Dermis blood vessel endothelial cell (primary cell): ENCODE measurements around the gene COL6A1. TPM values are rescaled to one million over a fixed set of nuclear protein-coding genes. Genes with fewer than 3 reads are reported as not detected.
"Not testable (repeated sequence)": the region's sequence is repeated elsewhere in the genome, so short reads cannot be mapped to it uniquely, and the experiment has no call there.

ENCODE experiments used
- DNase-seq: peaks from one replicate; pipeline ENCODE4 v3.0.0; 2010
- total RNA-seq: library from RNA; depleted of rRNA; stranded (reverse); fragments of >200 nt; gene quantifications from 2 replicates; pipeline ENCODE4 v1.2.3, GENCODE V29; 2014

The COL6A1 gene
- total RNA-seq, 1 donor from 2014 or later = 32.7 TPM

DNA sequence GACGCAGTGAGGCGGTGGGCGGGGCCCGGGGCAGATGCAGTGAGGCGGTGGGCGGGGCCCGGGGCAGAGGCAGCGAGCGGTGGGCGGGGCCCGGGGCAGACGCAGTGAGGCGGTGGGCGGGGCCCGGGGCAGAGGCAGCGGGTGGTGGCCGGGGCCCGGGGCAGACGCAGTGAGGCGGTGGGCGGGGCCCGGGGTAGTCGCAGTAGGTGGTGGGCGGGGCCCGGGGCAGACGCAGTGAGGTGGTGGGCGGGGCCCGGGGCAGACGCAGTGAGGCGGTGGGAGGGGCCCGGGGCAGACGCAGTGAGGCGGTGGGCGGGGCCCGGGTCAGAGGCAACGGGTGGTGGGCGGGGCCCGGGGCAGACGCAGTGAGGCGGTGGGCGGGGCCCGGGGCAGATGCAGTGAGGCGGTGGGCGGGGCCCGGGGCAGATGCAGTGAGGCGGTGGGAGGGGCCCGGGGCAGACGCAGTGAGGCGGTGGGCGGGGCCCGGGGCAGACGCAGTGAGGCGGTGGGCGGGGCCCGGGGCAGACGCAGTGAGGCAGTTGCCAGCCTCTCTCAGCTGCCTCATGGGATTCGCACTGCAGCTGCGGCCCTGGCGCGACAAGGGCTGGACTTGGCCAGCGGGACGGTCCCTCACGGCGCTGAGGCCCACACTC is 24.4 kb downstream of the COL6A1 start:
- not testable (repeated sequence) for DNase-seq

DNA sequence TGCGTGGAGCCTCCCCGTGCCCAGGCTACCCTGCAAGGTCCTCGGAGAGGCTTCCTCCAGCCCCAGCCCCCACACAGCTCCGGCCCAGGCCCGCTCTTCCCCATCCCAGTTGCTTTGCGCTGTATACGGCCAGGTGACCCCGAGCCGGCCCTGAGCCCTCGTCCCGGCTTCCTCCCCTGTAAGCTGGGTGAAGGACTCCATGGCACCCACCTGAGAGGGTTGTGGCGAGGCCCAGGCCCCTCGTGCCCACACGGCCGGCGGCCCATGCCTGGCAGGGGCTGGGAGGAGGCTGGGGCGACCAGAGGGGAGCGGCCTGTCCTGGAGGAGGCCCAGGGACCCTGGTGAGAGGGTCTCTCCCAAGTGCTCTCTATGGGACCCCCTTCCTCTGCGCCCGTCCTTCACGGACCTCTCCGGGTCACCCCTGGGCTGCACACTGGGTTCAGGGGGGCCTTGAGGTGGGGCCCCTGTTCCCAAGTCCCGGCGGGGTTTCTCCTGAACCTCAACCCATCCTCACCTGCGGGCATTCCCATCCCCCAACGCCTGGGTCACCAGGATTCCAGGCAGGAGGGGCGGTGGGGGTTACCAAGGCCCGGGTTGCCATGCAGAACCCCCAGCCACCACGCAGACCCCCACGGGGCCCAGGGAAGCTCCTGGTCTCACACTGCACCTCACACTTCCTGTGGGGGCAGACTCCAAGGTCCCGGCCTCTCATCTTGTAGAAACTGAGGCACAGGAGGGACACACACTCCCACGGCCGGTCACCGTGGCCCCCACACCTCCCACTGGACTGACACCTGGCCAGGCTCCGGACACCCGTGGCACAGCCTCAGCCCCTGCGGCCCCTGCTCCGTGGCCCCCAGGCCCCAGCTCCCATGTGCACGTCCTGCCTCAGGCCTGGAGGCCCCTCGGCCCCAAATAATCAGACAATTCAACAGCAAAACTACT is 25.2 kb downstream of the COL6A1 start:
- DNase-seq = no peak

DNA sequence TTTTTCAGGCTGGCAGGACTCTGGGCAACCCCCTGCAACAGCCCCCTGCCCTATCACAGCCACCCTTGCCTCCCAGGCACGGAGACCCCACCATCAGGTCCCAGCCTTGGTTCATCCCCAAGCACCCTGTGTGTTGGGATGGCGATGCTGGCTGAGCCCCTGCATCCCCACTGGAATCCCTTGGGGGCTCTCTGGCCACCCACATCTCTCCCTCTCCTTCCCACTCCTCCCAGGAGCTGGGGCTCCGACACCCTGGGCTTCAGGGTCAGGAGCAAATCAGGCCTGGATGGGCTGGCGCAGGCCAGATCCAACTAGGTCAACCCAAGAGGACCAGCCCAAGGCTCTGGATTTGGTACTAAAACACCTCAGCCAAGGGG is 25.9 kb downstream of the COL6A1 start:
- DNase-seq = no peak

DNA sequence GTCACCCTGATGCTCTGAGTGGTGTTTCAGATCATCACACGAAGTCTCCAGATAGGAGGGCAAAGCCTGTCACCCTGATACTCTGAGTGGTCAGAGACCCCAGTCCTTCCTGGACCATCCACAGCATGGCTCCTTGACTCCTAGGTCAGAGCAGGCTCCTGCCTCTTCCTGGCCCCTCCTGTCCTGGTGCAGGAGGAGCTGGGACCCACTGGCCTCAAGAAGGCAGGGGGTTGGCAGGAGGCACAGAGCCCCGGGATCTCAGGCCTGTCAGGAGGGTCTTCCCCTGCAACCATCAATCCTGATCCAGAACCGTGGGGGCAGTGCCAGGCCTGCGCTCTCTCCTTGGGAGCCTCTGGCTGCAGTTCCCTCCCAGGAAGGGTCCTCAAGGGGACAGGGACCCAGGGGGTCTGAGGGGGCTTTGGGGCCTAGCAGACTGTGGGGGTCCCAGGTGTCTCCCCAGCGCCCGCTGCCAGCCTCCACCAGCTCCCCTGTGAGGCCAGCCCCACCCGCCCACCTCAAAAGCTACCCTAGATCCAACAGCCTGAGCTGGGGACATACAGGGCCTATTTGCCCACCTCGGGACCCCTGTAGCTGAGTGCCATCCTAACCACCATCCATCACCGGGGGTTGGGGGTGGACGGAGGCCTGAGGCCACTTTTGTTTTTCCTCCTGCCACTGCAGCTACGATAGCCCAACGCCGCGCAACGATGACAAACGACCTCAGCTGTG is 27.5 kb downstream of the COL6A1 start:
- no peak for DNase-seq

DNA sequence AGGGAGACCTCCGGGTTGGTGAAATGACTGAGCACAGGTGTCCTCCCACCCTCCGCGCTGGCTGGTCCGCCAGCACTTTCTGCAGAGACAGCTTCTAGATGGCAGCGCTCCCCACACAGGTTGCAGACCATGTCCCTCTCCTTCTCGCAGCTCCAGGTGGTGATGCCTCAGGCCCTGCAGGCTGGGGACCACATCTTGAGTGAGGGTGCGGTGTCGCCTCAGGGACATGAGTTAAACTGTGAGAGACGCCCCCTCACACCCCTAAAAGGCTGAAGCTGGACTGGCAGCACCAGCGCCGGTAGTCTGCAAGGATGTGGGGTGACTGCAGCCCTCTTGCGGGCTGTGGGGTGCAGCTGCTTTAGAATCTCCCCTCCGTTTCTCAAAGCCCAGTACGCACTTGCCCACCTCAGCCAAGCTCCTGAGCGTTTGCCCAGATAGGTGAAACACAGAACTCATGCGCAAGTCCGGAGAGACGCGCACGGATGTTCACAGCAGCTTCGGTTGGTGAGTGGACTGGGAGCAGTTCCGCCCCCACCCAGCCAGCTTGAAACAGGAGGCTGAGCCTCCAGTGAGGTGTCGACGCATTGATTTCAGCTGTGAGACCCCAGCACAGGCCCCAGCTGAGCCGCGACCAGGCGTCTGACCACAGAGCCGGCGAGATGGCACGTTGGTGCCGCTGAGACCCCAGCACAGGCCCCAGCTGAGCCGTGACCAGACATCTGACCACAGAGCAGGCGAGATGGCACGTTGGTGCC is 28.6 kb downstream of the COL6A1 start:
- DNase-seq = no peak

DNA sequence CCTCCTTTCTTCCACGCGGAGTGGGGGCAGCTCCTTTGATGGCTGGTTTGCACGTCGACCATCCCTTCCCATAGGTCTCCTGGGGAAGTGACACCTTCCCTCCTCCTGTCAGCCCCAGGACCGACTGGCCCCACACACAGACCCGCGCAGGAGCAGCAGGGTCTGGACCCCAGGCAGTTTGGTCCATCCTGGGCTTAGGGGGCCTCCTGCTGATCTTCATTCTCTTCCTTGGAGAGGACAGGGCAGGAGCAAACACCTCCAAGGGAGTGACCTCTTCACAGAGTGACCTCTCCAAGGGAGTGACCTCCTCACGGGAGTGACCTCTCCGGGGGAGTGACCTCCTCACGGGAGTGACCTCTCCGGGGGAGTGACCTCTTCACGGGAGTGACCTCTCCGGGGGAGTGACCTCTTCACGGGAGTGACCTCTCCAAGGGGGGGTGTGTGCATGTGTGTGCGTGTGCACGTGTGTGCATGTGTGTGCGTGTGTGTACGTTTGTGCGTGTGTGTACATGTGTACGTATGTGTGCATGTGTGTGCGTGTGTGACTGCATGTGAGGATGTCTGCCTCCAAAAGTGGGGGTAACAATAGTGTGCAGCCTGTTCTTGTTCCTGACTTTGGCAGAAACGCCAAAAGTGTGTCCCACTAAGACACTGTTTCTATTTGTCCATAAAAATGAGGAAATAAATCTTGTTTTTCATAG is 29.8 kb downstream of the COL6A1 start:
- no peak for DNase-seq

DNA sequence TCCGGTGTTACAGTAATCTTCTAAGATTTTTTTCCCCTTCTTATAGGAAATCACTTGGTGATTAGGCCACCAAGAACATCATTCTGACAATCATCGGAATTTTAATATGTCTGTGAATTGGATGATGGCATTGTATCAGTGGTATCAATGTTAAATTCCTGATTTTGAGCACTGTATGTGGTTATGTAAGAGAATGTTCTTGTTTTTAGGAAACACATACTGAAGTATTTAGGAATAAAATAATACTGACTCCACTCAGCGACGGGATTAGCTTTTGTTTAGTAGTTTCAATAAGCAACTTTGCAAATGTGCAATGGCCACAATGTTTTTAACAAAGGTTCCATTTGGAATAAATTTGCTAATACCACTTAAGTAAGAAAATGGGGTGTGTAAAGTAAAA is 30.6 kb downstream of the COL6A1 start:
- no peak for DNase-seq

DNA sequence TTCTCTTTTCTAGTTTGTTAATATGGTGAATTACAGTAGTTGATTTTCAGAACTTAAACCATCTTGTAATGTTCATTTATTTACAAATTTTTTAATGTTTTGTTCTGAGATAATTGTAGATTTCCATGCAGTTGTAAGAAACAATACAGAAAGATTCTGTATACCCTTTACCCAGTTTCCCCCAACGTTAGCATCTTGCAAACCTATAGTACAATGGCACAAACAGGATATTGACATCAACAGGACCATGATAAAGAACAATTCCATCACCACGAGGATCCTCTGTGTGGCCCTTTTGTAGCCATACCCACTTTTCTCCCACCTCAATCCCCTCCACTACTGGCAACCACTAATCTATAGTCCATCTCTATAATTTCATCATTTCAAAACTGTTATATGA is 33.3 kb downstream of the COL6A1 start:
- no peak for DNase-seq

DNA sequence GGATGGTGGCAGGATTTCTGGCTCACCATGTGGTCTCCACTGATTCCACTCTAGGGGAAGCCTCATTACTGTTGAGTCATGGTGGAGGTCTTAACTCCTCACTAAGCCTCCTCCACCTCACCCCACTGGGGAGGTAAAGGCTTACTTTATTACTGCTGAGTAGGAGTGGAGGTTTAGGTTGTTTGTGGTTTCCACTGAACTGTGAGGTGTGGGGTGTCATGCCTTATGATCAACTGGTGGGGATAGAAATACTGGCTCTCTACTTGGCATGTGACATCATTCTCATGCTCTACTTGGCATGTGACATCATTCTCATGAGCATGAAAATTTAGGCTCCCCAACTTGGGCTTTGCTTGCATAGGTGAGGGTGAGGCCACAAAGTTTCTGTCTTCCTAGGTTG is 35.6 kb downstream of the COL6A1 start:
- no peak for DNase-seq

DNA sequence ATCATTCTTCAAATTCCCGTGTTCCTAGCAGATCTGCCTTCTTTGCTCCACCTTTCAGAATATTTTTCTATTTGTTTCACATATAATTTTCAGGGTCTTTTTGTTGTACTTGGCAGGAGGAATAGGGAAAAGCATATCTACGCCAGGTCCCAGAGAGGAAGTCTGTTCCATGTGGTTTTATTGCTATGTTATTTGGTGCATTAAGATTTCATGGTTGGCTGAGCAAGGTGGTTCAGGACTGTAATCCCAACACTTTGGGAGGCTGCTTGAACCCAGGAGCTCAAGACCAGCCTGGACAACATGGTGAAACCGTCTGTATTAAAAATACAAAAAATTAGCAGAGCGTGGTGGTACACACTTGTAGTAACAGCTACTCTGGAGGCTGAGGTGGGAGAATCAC is 36.1 kb downstream of the COL6A1 start:
- DNase-seq = no peak

DNA sequence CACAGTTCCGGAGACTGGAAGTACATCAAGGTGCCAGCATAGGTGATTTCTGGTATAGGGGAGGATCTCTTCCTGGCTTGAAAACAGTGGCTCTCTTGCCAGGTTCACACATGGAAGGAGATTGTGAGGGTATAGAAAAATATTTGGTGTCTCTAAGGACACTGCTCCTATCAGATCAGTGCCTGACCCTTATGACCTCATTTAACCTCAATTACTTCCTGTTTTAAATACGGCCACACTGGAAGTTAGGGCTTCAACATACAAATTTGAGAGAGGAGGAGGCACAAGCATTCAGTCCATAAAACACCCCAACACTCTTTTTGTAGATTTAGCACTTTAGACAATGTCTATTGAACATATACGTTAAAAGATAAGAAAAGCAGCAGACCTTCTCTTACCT is 37.0 kb downstream of the COL6A1 start:
- no peak for DNase-seq

DNA sequence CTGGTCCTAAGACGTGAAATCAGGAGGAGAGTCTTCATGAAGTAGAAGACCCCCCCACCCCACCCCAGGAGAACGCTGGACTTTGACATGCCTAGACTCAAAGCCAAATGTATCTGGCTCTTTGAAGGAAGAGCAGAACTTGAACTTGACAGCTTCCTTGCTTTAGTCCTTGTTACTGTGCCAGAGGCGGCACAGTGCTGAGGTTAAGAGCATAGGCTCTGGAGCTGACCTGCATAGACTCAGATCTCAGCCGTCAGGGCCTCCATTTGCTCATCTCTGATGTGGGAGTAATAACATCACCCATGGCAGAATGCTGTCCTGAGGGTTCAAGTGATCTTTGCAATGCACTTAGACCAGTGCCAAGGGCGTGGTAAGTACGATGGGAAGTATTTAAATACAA is 39.0 kb downstream of the COL6A1 start:
- no peak for DNase-seq

DNA sequence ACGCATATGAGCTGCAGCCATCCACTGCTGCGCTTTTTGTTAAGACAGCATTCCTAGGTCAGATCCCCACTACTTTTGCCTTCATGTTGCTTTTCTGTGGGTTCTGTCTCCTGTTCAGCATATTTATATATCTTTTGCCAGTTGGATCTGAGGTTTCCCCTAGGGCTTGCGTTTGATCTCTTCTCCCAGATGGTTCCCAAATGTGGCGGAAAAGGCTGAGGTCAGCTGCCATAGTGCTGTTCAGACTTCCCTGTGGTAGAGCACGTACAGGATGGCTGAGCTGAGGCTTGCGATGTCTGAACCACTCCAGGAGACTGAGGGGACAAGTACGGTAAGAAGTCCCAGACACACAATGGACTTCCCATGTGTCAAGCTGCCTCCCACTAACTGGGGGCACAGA is 39.8 kb downstream of the COL6A1 start:
- DNase-seq = no peak

DNA sequence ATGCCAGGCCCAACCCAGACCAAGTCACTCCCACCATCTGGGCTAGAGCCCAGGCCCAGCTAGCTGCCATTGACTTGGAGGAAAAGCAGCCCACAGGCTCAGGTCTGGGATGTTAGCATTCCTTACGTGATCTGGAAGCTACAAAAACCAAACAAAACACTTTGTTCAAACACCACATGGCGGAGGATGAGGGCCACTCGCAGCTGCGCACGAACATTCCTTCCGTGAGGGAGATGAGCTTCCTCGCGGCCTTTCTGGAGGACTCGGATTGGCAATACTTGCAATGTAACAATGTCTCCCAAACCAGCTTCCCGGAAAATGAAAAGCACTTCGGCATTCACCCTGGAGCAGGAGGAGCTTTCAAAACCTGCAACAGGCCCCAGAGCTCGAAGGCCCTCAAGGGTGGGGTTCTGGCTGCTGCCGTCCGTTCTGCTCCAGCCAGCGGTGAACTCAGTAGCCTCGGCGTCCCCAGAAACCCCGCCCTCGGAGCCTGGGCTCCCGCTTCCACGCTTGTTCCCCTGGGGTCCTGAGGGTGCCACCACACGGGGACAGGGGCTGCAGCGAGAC is 40.5 kb downstream of the COL6A1 start:
- DNase-seq = no peak

DNA sequence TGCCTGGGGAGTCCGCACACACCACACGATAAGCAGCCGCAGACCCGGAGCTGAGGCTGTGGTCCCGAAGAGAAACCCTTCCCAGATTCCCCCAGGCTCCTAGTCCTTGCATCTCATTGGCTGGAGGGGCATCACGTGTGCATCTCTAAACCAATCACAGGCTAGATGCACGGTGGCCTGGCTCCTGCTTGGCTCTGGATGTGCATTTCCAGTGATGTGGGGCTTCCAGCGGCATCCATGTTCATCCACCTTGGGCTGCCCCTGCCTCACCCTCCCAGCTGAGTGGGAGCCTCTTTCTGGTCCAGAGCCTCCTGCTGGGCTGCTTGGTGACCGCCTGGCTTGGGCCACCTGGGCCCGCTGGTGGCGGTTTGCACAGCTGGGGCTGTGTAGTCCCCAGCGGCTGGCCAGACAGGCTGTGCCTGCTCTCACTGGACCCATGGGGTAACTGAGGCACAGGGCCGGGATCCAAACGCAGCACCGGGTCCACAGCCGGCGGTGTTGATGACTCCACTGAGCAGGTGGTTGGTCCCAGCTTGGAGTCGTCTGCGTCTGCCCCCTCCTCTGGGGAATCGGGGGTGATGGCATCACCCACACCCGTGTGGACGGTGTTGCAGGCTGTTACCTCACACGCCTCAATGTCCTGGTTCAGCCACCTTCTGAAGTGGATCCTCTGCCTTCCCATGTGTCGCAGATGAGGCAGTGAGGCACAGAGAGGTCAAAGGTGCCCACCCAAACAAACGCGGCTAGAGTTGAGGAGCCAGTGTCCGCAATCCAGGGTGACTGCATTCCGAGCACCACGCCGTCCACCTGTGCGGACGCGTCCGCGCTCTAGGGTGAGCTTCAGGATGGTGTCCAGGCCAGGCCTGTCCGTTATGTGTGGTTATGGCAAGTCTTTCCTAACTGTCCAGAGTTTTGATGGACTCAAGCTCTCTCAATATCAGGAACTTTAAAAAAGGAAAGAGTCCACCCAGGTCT is 41.3 kb downstream of the COL6A1 start:
- DNase-seq = no peak

DNA sequence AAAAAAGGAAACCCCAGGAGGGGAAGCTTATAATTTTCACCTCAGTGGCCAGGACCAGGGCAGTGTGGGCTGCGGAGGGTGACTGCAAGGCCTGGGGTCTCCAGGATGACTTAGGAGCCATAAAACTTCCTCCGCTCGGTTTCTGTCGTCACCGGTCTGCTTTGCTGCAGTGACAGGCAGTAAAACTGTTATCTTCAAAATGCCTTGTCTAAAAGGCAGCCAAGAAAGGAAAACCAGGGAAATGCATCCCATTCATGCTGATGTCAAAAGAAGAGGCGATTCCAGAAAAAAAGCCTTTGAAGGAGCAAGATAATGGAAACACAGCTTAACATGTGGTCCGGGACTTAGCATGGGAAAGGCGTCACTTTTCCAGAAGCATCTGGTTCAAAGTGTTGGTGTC is 42.0 kb downstream of the COL6A1 start:
- no peak for DNase-seq

DNA sequence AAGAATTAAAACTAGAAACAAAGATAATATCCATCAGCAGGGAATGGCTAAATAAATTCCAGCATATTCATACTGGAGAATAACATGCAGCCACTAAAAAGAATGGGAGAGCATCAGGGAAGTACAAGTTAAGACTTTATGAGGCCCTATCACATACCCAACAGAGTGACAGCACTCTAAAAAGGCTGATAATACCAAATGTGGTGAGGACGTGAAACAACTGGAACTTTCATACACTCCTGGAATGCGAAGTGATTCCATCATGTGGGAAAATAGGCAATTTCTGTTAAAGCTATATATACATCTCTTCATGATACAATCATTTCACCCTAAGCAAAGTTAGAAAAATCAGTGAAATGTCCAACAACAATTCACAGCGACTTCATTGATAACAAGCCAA is 42.6 kb downstream of the COL6A1 start:
- DNase-seq = no peak

DNA sequence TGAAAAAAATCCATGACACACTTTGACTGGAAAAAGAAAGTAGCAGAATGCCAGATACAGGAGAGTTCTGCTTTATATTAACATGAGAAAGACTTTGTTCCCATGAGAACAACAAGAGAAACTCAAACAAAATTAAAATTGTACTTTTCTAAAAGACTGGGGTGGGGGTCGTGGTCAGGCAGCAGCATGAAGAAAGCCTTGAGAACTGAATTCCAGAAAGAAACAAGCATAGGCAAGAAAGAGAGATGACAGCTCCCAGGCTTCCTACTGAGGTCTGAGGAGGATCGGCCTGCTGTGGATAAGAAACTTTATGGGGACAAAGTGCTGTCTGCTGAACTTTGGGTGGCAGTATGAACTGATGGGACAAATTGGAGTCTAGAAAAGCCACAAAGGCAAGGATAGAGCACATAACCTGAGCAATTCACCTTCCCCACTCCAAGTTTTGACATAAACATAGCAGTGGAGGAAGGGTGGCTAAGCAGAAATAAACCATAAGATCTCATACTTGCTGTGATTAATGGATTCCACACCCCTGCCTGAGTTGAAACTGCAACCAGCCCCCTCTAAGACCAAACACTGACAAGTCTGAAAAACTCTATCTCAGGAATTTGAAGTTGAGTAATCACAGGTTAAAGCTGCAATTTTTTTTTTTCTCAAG is 43.7 kb downstream of the COL6A1 start:
- DNase-seq = no peak

DNA sequence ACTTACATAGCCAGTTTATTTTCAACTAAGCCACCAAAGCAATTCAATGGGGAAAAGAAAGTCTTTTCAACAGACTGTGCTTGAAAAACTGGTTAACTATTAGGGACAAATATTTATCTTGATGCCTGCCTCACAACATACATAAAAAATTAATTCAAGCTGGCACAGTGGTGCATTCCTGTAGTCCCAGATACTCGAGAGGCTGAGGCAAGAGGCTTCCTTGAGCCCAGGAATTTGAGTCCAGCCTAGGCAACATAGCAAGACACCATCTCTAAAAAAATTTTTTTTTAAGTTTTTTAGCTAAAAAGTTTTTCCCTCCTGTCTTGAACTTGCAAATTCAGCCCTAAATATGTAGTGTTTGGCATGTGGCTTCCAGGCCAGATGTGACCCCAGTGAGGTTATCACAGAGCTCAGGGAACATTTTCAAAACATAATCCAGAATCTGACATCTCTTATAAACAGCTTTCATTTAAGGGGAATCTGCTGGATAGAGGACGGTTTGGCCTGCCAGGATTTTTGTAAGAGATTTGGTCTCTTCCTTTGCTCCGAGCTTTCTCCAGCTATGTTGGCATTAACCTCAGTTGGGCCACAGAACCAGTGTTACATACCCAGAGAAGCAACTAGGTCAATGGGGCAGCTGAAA is 46.4 kb downstream of the COL6A1 start:
- DNase-seq = no peak
